HG02981 (cell line): Measurements from ENCODE around the gene MBLAC1.
A peak's percentile ranks its signal among the peaks of the same experiment; 100 is the strongest.
"Not testable (repeated sequence)": the region's sequence is repeated elsewhere in the genome, so short reads cannot be mapped to it uniquely, and the experiment has no call there.

Experiments used
- ATAC-seq: cut with Tn5 transposase; IDR thresholded peaks from one replicate; pipeline ENCODE4 v1.9.1; 2021; ENCODE audit warnings: mild to moderate bottlenecking, moderate library complexity; ENCODE audit not compliant: unreplicated experiment

Gene MBLAC1

DNA sequence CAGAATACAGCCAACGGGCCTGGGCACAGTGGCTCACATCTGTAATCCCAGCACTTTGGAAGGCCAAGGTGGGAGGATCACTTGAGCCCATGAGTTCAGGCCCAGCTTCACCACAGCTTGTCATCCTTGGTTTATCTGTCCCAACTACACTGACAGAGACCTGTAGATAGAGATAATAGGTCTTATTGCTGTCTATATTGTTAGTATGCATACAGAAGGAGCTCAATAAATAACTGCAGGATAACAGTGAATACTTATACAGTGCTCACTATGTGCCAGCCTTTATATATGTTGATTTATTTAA is 6.1 kb upstream of the MBLAC1 start:
- no peak for ATAC-seq

DNA sequence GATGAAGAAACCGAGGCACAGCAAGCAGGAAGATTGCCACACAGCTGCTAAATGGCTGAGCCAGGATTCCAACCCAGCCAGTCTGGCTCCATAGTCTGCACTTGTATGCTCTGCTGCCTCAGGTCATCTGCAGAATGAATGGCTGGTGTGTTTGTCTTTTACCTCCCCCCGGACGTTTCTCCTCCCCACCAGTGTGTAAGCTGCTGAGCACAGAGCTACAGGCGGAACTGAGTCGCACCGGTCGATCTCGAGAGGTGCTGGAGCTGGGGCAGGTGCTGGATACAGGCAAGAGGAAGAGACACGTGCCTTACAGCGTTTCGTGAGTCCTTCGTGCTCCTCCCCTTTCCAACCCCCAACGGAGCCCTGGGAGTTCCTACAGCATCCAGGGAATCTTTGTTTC is 4.7 kb upstream of the MBLAC1 start:
- no peak for ATAC-seq

DNA sequence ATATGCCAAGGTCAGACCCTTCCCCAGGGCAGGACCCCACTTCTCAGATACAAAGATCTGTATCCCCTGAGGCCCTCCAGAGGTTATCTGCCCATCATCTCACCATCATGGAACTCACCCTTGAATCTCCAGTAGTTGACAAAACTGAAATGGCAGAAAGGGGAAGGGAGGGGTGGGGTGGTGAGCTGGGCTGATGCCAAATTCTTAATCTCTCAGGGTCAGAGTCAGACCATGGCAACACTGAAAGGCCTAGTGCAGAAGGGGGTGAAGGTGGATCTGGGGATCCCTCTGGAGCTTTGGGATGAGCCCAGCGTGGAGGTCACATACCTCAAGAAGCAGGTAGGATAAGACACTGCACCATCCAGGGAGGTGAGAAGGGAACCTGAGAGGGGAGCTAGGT is 4.2 kb upstream of the MBLAC1 start:
- no peak for ATAC-seq

DNA sequence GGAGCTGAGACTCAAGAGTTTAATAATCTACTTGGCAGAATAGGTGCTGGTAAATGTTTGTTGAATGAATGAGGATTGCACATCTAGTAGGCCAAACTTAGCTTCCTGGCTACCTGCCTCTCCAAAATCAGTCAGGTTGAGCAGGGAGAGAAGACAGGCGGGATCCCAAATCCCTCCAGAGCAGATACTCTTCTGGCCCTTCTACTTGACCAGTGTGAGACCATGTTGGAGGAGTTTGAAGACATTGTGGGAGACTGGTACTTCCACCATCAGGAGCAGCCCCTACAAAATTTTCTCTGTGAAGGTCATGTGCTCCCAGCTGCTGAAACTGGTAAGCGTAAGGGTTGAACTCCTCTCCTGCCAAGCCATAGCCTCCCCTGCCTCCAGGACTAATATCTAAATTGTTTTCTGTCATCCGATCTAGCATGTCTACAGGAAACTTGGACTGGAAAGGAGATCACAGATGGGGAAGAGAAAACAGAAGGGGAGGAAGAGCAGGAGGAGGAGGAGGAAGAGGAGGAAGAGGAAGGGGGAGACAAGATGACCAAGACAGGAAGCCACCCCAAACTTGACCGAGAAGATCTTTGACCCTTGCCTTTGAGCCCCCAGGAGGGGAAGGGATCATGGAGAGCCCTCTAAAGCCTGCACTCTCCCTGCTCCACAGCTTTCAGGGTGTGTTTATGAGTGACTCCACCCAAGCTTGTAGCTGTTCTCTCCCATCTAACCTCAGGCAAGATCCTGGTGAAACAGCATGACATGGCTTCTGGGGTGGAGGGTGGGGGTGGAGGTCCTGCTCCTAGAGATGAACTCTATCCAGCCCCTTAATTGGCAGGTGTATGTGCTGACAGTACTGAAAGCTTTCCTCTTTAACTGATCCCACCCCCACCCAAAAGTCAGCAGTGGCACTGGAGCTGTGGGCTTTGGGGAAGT is 2.2 kb upstream of the MBLAC1 start:
- no peak for ATAC-seq

DNA sequence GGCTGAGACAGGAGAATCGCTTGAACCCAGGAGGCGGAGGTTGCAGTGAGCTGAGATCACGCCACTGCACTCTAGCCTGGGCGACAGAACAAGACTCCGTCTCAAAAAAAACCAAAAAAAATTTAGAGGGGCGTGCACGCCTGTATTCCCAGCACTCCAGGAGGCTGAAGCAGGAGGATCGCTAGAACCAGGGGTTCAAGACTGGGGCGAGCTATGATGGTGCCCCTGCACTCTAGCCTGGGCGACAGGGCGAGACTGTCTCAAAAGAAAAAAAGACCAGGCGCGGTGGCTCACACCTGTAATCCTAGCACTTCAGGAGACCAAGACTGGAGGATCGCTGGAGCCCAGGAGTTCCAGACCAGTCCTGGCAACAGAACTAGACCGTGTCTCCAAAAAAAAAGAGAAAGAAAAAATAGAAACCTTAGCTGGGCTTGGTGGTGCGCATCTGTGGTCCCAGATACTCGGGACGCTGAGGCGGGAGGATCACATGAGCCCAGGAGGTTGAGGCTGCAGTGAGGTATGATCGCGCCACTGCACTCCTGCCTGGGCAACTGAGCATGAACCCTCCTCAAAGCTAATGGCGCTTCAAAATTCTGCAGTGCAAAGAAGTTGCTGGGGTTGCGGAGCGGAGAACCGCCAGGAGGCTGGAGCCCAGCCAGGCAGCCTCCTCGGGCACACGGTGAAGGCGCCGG is 382 bp upstream of the MBLAC1 start:
- peak; percentile 19 for ATAC-seq

DNA sequence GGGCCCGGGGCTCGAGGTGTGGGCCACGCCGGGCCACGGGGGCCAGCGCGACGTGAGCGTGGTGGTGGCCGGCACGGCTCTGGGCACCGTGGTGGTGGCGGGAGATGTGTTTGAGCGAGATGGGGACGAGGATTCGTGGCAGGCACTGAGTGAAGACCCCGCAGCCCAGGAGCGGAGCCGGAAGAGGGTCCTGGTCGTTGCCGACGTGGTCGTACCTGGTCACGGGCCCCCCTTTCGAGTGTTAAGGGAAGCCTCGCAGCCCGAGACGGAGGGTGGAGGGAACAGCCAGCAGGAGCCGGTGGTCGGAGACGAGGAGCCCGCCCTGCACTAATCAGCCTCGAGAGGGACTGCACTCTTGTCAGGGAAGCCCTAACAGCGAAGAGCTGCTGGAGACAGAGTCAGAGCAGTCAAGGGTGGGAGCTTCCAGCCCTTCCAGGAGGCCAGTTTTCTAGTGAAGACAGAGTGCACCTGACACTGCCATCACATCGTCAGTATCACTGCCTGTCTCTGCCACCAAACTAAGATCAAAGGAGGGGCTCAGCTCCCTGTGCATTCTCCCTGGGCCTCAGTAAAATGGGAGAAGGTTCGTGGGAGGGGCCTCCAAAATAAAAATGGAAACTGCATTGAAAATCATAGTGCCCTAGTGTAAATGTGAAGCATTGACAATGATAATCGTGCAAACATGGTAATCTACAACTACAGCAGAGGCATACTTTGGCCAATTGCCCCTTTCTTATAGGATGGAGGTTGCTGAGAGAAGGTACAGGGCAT is 1.3 kb downstream of the MBLAC1 start:
- ATAC-seq: no peak

DNA sequence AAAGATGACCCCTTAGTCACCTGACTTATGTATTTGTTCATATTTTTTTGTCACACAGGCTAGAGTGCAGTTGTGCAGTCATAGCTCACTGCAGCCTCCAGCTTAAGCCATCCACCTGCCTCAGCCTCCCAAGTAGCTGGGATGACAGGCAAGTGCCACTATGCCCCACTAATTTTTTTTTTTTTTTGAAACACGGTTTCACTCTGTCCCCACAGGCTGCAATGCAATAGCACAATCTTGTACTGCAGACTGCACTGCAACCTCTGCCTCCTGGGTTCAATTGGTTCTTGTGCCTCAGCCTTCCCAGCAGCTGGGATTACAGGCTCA is 1.8 kb downstream of the MBLAC1 start:
- ATAC-seq: no peak

DNA sequence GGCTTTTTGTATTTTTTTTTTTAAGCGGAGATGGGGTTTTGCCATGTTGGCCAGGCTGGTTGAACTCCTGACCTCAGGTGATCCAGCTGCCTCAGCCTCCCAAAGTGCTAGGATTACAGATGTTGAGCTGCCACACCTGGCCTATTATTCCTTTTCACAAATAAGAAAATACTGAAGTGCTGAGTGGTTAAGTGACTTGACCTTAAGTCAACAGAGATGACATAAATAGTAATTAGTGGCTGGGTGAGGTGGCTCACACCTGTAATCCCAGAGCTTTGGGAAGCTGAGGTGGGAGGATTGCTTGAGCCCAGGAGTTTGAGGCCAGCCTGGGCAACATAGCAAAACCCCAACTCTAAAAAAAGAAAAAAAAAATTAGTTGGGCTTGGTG is 3.4 kb downstream of the MBLAC1 start:
- not testable (repeated sequence) for ATAC-seq

DNA sequence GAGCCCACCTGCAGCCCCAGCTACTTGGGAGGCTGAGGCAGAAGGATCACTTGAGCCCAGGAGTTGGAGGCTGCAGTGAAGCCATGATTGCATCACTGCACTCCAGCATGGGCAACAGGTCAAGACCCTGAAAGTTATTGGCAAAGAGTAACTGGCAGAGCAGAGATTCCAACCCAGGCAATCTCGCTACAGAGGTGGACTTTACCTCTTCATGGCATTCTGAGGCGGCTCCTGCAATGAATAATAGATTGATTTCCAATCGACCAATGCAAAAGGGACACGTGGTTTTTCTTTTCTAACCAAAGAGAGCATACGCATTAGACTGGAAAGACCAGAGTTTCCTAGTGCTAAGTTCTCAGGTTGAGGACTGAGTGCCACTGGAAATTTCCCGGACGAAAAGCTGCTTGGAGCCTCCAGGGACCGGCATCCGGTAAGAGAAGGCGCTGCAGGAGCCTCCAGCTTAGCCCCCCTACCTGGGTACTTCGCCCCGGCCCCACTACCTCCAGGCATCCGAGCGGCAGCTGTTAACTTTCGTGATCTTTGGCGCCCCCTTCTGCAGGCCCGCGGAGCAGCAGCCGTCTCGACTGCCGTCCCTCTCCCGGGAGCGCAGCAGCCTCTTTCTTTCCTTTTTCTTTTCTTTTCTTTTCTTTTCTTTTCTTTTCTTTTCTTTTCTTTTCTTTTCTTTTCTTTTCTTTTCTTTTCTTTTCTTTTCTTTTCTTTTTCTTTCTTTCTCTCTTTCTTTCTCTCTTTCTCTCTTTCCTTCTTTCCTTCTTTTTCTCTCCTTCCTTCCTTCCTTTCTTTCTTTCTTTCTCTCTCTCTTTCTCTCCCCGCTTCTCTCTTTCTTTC is 4.1 kb downstream of the MBLAC1 start:
- no peak for ATAC-seq

DNA sequence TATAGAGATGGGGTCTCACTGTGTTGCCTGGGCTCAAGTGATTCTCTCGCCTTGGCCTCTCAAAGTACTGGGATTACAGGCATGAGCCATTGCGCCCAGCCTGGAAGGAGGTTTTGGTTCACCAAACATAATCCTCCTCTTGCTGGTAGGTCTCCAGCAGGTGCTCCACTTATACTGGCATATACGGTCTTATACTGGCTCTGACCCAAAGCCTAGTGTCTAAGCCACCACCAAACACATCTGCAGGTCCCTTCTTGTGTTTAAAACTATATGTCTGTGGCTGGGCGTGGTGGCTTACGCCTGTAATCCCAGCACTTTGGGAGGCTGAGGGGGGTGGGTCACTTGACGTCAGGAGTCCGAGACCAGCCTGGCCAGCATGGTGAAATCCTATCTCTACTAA is 5.4 kb downstream of the MBLAC1 start:
- no peak for ATAC-seq

DNA sequence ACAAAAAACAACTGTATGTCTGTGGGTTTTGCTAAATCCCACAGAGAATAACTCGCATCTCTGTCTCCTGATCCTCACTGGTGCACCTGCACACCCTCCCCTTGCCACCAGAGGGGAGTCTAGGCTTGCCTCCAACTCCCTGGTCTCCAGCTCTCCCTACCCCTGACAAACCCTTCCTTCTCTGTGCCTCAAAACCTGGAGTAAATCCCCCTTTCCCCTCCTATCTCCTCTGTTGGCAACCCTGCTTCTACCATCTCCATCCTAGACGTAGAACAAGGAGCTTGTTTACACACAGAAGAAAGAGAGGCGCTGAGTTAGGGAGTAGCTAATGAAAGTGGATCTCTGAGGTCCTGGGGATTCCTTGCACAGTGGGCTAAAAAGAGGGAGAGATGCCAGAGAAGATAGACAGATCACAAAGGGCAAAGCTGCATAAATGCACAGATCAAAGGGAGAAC is 6.0 kb downstream of the MBLAC1 start:
- ATAC-seq: peak; percentile 56

DNA sequence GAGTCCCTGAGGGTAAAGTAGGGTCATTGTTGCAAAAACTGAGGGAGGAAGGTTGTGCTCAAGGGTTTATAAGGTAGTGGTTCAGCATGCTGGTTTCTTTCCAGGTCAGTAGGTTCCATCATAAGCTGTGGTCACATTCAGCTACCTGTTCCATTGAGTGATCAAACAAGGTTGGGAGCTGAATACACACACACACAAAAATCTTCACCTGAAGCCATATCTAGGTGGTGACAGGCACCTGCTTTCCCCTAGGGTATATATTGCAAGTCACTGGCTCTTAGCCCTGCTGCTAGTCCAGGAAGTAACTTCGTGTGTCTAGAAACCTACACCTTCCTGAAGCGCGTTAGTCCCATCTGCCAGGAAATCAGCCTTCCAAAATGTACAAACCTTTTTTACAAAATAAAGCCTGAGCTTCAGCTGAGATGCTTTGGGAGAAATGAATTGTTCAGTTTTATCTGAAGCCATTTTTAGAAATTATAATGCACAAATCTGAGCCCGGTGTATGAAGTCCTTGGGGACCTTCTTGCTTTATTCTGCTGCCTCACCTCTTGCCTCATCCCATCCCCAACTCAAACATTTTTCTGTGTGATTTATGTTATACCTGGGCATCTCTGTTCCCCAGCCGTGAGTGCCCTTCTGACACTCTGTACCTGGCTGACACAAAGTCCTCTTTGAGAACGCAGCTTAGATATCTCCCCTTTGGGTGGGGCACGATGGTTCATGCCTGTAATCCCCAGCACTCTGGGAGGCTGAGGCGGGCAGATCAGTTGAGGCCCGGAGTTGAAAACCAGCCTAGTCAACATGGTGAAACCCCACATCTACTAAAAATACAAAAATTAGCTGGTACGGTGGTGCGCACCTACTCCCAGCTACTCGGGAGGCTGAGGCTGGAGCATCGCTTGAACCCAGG is 11.3 kb downstream of the MBLAC1 start:
- ATAC-seq: no peak

DNA sequence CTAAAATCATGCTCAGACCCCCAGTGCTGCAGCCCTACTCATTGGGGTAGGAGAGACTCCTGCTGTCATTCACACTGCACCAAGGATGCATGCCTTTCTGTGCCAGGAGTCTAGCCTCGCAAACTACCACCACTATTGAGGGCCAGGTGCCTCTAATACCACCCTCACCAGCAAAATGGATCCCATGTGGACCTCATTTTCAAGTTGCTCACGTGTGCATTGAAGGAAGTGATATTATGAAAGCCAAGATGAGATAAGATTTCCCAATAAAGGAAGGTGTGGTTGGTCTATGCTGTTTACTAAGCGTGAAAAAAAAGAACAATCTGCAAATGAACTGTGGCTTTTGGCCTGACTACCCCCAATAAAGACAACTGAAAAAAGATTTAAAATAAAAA is 14.8 kb downstream of the MBLAC1 start:
- ATAC-seq: no peak

DNA sequence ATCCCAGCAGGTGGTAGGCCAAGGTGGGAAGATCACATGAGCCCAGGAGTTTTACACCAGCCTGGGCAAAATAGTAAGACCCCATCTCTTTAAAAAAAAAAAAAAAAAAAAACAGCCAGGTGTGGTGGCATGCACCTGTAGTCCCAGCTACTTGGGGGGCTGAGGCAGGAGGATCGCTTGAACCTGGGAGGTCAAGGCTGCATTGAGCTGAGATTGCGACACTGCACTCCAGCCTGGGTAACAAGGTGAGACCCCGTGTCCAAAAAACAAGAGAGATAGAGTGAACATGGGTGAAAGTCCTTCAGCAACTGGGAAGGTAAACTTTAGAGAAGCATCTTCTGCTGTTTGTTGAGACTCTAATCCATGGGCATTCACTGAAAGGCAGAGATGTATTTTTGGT is 15.7 kb downstream of the MBLAC1 start:
- ATAC-seq: no peak

DNA sequence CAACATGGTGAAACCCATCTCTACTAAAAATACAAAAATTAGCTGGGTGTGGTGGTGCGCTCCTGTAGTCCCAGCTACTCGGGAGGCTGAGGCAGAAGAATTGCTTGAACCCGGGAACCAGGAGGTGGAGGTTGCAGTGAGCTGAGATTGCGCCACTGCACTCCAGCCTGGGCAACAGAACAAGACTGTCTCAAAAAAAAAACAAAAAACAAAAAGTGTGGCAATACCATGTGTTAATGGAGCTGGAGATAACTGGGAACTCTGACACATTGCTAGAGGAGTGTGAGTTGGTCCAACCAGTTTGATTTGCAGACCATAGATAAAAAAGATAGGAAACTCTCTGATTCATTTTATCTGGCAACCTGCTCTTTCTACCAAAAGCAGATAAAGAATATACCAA is 19.6 kb downstream of the MBLAC1 start:
- ATAC-seq: not testable (repeated sequence)

DNA sequence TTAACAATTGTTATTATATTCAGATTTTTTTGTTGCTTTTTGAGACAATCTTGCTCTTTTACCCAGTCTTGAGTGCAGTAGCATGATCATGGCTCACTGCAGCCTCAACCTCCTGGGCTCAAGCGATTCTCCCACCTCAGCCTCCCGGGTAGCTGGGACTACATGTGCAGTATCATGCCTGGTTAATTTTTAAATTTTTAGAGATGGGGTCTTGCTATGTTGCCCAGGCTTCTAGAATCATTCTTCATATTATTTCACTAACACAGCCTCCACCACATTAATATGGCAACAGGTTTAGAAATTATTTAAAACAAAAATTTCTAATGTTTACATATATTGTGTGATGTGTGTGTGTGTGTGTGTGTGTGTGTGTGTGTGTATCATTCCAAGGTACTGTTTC is 20.5 kb downstream of the MBLAC1 start:
- no peak for ATAC-seq

DNA sequence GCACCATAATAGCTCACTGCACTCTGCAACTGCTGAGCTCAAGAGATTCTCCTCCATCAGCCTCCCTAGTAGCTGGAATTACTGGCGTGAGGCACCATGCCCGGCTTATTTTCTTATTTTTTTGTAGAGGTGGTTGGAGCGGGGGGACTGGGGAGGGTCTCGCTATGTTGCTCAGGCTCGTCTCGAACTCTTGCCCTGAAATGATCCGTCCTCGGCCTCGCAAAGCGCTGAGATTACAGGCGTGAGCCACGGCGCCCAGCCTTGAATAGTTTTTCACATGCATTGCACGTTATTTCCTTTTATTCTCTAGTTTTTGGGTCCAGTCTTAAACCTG is 21.4 kb downstream of the MBLAC1 start:
- ATAC-seq: no peak

DNA sequence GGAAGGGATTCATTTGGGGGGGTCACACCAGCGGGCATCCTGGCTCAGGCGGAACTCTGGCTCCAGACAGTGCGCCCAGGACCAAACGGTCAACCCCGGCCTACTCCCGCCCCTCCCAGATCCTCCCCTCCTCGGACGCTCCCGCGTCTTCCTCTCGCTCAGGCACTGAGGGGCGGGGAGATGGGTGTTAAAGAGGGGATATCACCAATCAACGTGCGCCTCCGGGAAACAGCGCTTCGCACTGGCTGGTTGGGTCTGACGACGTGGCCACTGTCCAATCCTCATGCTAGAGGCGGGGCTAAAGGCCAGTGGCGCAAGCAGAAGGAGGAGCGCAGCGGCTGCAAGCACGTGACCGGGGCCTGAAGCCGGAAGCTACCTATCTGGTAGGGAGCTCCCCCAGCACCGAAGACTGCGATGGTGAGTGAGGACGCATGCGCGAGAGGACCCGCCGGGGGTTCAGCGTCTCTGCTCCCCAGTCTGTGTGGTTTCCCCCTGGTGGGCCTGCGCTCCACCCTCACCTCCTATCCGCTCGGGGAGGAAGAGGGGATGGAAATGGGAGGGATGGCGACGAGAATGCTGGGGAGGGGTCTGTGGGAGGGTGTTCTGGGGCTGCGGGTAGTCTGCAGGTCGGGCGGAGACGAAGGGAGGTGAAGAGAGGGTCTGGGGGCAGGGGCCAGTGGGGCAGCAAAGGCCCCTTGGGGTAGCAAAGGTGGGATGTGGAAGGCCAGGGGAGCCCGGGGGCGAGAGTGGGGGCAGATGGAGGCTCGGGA is 22.0 kb downstream of the MBLAC1 start, which contains the start of gene LAMTOR4:
Gene LAMTOR4, plus strand, starts transcription at position 360 of the 770 bp plus-strand sequence. Its CDS starts 55 bp downstream, at position 415.
- peak; percentile 99 for ATAC-seq

DNA sequence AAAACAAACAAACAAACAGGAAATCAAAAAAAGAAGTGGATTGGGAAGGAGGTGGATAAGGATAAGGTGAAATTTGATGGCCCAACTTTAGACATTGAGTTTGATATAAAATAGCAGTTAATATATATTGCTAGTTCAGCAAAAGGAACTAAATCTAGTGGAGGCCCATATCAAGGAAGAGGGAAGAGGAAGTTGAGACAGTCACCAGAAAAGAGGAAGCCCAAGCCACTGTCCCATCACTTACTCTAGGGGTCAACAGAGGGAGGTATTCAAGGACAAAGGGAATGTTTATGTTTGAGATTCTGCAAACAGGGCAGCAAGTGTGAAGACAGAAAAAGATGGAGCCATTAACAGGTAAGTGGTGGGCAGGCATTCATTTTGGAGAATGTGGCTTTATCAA is 25.6 kb downstream of the MBLAC1 start:
- no peak for ATAC-seq
